ENCODE data around the gene SLA2.
"Not testable (repeated sequence)": the region's sequence is repeated elsewhere in the genome, so short reads cannot be mapped to it uniquely, and the experiment has no call there.

Gene SLA2

DNA sequence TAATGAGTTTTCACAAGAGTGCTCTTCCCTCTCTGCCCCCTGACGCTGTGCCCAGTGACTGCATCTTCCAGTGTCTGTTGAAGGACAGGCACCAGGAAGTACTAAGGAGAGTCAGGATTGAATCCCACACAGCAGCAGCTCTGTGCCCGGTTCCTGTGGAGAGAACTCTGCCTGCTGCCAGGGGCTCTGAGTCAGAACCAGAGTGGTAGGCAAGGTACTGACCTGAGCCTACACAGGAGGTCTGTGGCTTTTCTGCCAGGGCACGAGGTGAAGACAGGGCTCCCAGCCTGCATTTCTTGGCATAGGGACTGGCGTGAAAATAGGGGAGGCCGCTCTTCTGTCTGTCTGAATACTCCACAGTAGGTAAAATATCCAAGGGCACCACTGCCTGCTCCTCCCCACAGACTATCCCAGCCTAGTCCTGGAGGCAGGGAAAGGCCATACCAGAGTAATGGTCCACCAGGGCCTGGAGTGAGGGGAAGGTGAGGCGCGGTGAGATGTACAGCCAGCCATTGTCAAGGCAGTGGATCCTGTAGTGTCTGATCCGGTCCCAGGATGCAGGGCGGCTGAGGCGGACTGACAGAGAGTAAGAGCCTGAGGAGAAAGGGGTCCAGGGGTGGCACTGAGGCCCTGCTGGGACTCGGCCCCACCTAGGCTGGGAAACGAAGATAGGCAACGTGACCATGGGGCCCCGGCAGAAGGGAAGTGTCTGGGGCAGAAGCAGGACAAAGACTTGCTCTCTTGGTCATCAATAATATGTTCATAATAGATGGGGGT lies 31.0 kb downstream of the SLA2 start:
- TF ChIP-seq, protein P1, sequence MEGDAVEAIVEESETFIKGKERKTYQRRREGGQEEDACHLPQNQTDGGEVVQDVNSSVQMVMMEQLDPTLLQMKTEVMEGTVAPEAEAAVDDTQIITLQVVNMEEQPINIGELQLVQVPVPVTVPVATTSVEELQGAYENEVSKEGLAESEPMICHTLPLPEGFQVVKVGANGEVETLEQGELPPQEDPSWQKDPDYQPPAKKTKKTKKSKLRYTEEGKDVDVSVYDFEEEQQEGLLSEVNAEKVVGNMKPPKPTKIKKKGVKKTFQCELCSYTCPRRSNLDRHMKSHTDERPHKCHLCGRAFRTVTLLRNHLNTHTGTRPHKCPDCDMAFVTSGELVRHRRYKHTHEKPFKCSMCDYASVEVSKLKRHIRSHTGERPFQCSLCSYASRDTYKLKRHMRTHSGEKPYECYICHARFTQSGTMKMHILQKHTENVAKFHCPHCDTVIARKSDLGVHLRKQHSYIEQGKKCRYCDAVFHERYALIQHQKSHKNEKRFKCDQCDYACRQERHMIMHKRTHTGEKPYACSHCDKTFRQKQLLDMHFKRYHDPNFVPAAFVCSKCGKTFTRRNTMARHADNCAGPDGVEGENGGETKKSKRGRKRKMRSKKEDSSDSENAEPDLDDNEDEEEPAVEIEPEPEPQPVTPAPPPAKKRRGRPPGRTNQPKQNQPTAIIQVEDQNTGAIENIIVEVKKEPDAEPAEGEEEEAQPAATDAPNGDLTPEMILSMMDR (IDR thresholded peaks at IDR 0.05; ENCODE audit: control insufficient read depth, insufficient read depth, low read depth, low read length, missing control alignments), result no peak
- DNase-seq (ENCODE audit: low read depth), result no peak
- H3K4me3 ChIP-seq (ENCODE audit: control insufficient read depth, low read depth, low read length), result no peak overlapping the region

DNA sequence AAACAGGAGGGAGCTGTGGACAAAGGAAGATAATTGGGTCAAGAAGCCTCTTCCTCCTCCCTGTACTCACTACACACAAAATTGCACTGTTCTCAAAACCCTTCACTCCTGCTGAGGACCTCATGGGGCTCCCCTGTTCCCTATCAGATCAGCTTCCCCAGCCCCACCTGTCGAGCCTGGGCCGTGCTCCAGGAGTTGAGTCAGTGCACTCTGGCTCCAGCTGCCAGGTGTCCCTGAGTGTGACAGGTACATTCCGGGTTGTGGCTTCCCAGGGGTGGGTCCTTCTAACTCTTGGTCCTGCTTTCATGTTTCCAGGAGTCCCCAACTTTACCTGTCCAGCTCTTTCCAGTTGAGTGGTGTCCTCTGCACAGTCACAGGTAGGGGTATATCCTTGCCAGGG lies 32.0 kb downstream of the SLA2 start:
- TF ChIP-seq, protein P1 (IDR thresholded peaks at IDR 0.05; ENCODE audit: control insufficient read depth, insufficient read depth, low read depth, low read length, missing control alignments), result no peak
- no peak for DNase-seq (ENCODE audit: low read depth)

GRCh38 chr20:36611625-36612024 lies 34.4 kb downstream of the SLA2 start:
- H3K4me3 ChIP-seq (ENCODE audit: control insufficient read depth, low read depth, low read length), result no peak overlapping the region
- TF ChIP-seq, protein P1 (IDR thresholded peaks at IDR 0.05; ENCODE audit: control insufficient read depth, insufficient read depth, low read depth, low read length, missing control alignments), result no peak
- no peak for DNase-seq (ENCODE audit: low read depth)

More for the DNA sequence above, 32.0 kb downstream of the SLA2 start:
- no peak overlapping the region for H3K4me3 ChIP-seq (ENCODE audit: control insufficient read depth, low read depth, low read length)

GRCh38 chr20:36608388-36608728 lies 37.6 kb downstream of the SLA2 start:
- not testable (repeated sequence) for H3K4me3 ChIP-seq (ENCODE audit: control insufficient read depth, low read depth, low read length); DNase-seq (ENCODE audit: low read depth)

DNA sequence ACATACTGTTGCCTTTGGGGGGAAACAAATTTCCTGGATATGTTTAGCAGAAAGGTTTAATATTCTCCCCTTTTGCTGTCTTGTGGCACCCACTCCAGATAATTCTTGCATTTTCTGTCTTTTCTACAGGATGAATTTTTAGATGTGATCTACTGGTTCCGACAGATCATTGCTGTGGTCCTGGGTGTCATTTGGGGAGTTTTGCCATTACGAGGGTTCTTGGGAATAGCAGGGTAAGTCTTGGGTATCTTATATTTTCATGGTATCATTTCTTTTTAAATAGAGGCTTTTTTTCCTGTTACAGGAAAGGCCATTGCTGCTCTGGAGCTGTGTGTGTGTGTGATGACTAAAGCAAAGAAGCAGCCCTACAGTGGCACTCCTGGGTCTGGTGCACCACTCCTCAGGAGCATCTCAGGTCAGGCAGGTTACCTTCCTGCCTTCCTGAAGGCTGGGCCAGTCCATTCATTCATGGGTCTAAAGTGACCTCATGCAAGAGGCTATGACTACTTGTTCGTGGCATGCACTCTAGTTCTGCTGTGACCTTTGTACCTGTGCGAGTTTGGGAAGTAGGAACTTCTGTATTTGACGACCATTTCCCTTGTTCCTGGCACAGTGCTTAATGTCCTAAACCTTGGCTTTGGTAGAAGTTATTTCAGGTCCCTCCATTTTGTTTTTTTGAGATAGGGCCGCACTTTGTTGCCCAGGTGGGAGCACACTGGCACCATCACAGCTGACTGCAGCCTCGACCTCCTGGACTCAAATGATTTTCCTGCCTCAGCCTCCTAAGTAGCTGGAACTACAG lies 38.2 kb downstream of the SLA2 start:
- TF ChIP-seq, protein P1 (IDR thresholded peaks at IDR 0.05; ENCODE audit: control insufficient read depth, insufficient read depth, low read depth, low read length, missing control alignments), result no peak
- DNase-seq (ENCODE audit: low read depth), result no peak
- no peak overlapping the region for H3K4me3 ChIP-seq (ENCODE audit: control insufficient read depth, low read depth, low read length)

DNA sequence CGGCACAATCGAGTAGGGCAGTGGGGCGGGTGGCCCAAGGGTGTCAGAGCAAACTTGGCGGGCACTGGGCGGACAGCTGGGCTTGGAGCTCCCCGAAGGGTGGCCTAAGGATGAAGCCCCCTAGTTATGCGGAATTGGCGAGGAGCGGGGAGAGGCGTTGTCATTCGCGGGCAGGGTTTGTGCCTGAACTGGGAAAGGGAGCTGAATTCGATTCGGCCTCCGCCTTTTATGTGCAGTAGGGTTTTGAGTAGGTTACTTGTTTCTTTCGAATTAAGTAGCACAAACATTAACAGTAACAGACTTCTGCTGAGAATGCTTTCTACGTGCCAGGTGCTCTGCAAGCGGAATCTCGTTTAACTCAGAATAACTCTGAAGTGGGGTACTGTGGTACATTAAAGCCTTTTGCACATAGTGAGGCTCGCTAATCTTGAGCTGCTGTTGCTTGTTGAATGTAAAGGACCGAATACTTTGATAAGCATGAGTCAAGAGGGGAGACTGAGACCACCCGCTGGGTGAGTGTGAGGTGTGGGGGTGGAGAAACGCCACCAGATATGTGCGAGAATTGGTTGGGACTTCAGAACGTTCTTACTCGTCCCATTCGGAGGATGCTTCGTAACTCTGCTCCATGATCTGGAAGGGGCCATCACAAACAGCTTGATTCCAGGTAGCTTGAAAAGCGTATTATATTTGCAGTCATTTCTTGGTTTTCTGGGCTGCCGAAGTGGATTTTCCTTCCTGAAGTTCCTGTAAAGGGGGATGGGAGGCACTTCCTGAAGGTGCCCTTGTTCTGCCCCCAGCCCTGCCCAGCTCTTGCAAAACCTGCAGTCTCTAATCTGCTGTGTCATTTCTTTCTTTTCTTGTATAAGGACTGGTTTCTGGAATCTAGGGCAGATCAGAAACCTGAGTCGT lies 39.6 kb downstream of the SLA2 start:
- TF ChIP-seq, protein P1 (IDR thresholded peaks at IDR 0.05; ENCODE audit: control insufficient read depth, insufficient read depth, low read depth, low read length, missing control alignments), result no peak
- no peak for DNase-seq (ENCODE audit: low read depth)
- H3K4me3 ChIP-seq (ENCODE audit: control insufficient read depth, low read depth, low read length), result peak overlapping the region; percentile 85
